Karpas-422 (cell line): Measurements from ENCODE around the gene LIPT2. TPM values are rescaled to one million over a fixed set of nuclear protein-coding genes. Genes with fewer than 3 reads are reported as not detected.
"Not testable (repeated sequence)": the region's sequence is repeated elsewhere in the genome, so short reads cannot be mapped to it uniquely, and the experiment has no call there.

Experiments used
- DNase-seq: peaks from one replicate; pipeline ENCODE4 v3.0.0-alpha.2; 2015
- H2AFZ ChIP-seq: fragments of 200-600 bp; sonication (generic); 2 replicates; pipeline ENCODE4 v1.6.1; 2014; ENCODE audit warnings: antibody characterized with exemption, low read length, mixed read lengths
- H3K27ac ChIP-seq: fragments of 200-600 bp; sonication (generic); 2 replicates; pipeline ENCODE4 v1.5.1; 2014; ENCODE audit warnings: mild to moderate bottlenecking, low read length, moderate library complexity
- H3K27me3 ChIP-seq: fragments of 200-600 bp; sonication (generic); 2 replicates; pipeline ENCODE4 v1.6.1; 2014; ENCODE audit warnings: low read length, mixed read lengths
- H3K36me3 ChIP-seq: fragments of 200-600 bp; sonication (generic); 2 replicates; pipeline ENCODE4 v1.6.1; 2014; ENCODE audit warnings: low read length, mixed read lengths; ENCODE audit not compliant: insufficient read depth
- H3K4me1 ChIP-seq: fragments of 200-600 bp; sonication (generic); 2 replicates; pipeline ENCODE4 v1.6.1; 2014; ENCODE audit warnings: mild to moderate bottlenecking, low read length, mixed read lengths
- H3K4me2 ChIP-seq: fragments of 200-600 bp; sonication (generic); 2 replicates; pipeline ENCODE4 v1.6.1; 2014; ENCODE audit warnings: low read length, low read depth, mild to moderate bottlenecking; ENCODE audit not compliant: poor library complexity, severe bottlenecking
- H3K4me3 ChIP-seq: fragments of 200-600 bp; sonication (generic); 2 replicates; pipeline ENCODE4 v1.5.1; 2014; ENCODE audit warnings: mild to moderate bottlenecking, antibody characterized with exemption, low read length, mixed read lengths
- H3K79me2 ChIP-seq: fragments of 200-600 bp; sonication (generic); 2 replicates; pipeline ENCODE4 v1.6.1; 2014; ENCODE audit warnings: mild to moderate bottlenecking, low read length, mixed read lengths
- H3K9ac ChIP-seq: fragments of 200-600 bp; sonication (generic); 2 replicates; pipeline ENCODE4 v1.6.0; 2014; ENCODE audit warnings: low read length
- H3K9me2 ChIP-seq: fragments of 200-600 bp; sonication (generic), shearing (Covaris generic); replicated peaks from 2 replicates; pipeline ENCODE4 v1.6.0; 2014; ENCODE audit warnings: mild to moderate bottlenecking, low read length, moderate library complexity; ENCODE audit not compliant: insufficient read depth
- H3K9me3 ChIP-seq: fragments of 300-700, 200-600 bp; sonication (generic); 2 replicates; pipeline ENCODE4 v1.6.1; 2014; ENCODE audit warnings: low read length, mixed read lengths
- H4K20me1 ChIP-seq: fragments of 200-600 bp; sonication (generic); 2 replicates; pipeline ENCODE4 v1.6.1; 2014; ENCODE audit warnings: mild to moderate bottlenecking, antibody characterized with exemption, low read length, low read depth; ENCODE audit not compliant: insufficient read depth
- total RNA-seq: library from RNA; depleted of rRNA; stranded (reverse); fragments of >200 nt; shearing (Covaris generic); gene quantifications from 2 replicates; pipeline ENCODE4 v1.2.3, GENCODE V29; 2014; ENCODE audit warnings: low replicate concordance; rRNA removed

LIPT2 gene
- total RNA-seq, result 5.9 and 9.8 TPM in 2 replicates

DNA sequence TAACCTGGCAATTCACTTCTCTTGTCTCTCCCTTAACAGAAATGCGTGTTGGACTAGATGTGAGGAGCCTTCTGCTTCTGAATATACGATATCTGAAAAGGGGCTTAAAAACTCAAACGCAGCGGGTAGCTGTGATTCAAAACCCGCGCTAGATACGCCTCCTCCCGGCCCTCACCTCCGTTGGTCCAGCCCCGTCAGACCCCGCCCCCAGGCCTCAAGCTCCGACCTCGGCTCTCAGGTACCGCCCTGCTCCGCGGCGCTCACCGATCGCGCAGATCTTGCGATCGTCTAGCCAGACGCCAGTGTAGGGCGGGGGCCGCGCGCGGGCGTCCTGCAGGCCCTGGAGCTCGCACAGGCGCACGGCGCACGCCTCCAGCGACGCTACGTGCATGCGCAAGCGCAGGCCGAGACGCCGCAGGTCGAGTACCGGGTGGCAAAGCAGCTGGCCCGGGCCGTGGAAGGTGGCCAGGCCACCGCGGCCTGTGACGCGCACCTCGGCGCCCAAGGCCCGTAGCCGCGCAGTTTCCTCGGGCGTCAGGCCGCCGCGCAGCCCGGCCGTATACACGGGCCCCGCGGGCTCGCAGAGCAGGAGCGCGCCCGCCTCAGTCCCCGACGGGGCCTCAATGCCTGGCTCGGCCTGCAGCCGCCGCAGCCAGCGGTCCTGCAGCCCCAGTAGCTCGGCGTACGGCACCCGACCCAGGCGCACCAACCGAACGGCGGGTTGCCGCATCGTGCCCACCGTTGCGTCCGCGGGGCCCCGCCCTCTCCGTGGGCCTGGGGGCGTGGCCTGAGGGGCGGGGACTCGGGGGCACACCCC is at the start of gene LIPT2:
Gene LIPT2, minus strand, starts transcription at position 751 of the 817 bp plus-strand sequence. Its CDS starts 21 bp downstream, at position 730.
- H3K27ac ChIP-seq, result peak within 1 kb of the TSS; percentile 85
- no peaks in the 10 kb centered on the region for H3K27me3 ChIP-seq
- no peaks in the 10 kb centered on the region for H3K9me2 ChIP-seq
- H3K79me2 ChIP-seq, result 0 out of 2 replicates have a peak, but pooled peaks cover 4% of the 10 kb centered on the region
- peak; percentile 100 for DNase-seq
- no peaks in the 10 kb centered on the region for H3K9me3 ChIP-seq
- H3K9ac ChIP-seq, result peak within 1 kb of the TSS; percentile 98
- H3K4me3 ChIP-seq, result peak within 1 kb of the TSS; percentile 86
- H3K4me1 ChIP-seq, result peaks cover 17% of the 10 kb centered on the region
- peak within 1 kb of the TSS; percentile 77 for H2AFZ ChIP-seq
- H4K20me1 ChIP-seq, result no peaks in the 10 kb centered on the region
- H3K4me2 ChIP-seq, result peak within 1 kb of the TSS; percentile 81
- H3K36me3 ChIP-seq, result 0 out of 2 replicates have a peak, but pooled peaks cover 8% of the 10 kb centered on the region

DNA sequence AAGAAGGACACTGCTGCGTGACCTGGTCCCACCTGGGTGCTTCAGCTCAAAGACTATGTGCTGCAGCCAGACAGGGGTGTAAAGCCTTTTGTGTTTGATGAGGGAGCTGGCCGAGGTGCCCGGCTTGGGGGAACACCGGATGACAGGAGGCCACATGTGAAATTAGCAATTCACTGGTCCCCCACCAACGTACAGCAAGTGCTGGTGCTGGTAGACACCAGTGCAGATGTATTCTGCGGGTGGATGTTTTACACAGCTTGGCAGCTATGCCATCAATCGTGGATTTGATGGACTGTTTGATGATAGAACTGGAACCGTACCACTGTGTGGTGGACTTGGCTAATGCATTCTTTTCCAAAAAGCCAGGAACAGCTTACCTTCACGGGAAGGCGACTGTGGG is 47.9 kb upstream of the LIPT2 start:
- Histone ChIP-seq H3K27ac (no peak overlapping the region), H3K9me3 (no peaks in the 10 kb centered on the region), H3K4me3 (no peak overlapping the region), H3K4me1 (no peaks in the 10 kb centered on the region), H3K9ac (no peak overlapping the region), H3K9me2 (no peaks in the 10 kb centered on the region), H3K36me3 (no peaks in the 10 kb centered on the region), H3K4me2 (no peak overlapping the region), H3K79me2 (no peaks in the 10 kb centered on the region), H4K20me1 (no peaks in the 10 kb centered on the region), H2AFZ (no peak overlapping the region), H3K27me3 (no peaks in the 10 kb centered on the region; the same call in 1 of the 2 replicates)
- DNase-seq, result no peak

DNA sequence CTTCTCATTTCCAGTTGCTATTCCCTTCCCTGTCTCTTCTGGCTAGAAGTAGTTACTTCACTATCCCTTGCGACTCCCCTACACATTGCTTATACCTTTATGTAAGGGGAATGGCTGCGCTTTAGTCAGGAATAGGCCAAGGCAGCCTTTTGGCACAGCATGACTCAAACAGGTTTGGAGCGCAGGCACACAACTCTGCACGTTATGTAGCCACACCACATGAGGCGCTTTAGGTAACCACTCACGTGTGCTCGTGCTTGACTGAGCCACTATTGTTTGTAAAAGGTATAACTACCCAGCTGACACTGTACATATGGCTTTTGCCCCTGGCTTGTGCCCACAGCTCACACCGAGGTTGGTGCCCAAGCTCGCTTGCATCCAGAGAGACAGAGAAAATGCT is 46.7 kb upstream of the LIPT2 start:
- Histone ChIP-seq H3K9ac (no peak overlapping the region), H3K9me3 (no peaks in the 10 kb centered on the region), H3K79me2 (no peaks in the 10 kb centered on the region), H3K4me3 (no peak overlapping the region), H3K9me2 (no peaks in the 10 kb centered on the region), H2AFZ (no peak overlapping the region), H3K27me3 (no peaks in the 10 kb centered on the region; the same call in 1 of the 2 replicates), H4K20me1 (no peaks in the 10 kb centered on the region), H3K27ac (no peak overlapping the region), H3K36me3 (no peaks in the 10 kb centered on the region), H3K4me2 (no peak overlapping the region), H3K4me1 (no peaks in the 10 kb centered on the region)
- DNase-seq, result no peak

DNA sequence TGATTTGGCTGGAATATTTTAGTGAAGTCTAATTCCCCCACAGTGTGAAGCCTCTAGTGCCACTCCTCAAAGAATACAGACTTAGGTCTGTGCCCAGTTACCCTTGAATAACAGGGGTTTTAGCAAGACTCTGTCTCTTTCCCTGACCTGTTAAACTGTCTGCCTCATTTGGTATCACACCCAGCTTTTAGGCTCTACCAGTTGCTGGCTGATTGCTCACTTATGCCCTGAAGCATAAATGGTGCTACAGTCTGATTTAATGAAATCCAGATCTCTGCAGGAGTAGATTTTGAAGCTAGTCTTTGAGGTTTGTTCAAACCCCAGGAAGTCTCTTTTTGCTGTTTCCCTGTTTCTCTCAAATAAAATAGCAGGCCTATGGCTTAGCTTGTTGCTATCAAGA is 45.2 kb upstream of the LIPT2 start:
- no peaks in the 10 kb centered on the region for H3K36me3 ChIP-seq
- H3K9me2 ChIP-seq, result no peaks in the 10 kb centered on the region
- H3K4me1 ChIP-seq, result no peaks in the 10 kb centered on the region
- H3K4me3 ChIP-seq, result no peak overlapping the region
- no peaks in the 10 kb centered on the region for H3K9me3 ChIP-seq
- no peak overlapping the region for H3K27ac ChIP-seq
- no peak overlapping the region for H3K4me2 ChIP-seq
- no peaks in the 10 kb centered on the region for H4K20me1 ChIP-seq
- H3K27me3 ChIP-seq, result no peaks in the 10 kb centered on the region
- no peak overlapping the region for H3K9ac ChIP-seq
- no peaks in the 10 kb centered on the region for H3K79me2 ChIP-seq
- no peak for DNase-seq
- H2AFZ ChIP-seq, result no peak overlapping the region

DNA sequence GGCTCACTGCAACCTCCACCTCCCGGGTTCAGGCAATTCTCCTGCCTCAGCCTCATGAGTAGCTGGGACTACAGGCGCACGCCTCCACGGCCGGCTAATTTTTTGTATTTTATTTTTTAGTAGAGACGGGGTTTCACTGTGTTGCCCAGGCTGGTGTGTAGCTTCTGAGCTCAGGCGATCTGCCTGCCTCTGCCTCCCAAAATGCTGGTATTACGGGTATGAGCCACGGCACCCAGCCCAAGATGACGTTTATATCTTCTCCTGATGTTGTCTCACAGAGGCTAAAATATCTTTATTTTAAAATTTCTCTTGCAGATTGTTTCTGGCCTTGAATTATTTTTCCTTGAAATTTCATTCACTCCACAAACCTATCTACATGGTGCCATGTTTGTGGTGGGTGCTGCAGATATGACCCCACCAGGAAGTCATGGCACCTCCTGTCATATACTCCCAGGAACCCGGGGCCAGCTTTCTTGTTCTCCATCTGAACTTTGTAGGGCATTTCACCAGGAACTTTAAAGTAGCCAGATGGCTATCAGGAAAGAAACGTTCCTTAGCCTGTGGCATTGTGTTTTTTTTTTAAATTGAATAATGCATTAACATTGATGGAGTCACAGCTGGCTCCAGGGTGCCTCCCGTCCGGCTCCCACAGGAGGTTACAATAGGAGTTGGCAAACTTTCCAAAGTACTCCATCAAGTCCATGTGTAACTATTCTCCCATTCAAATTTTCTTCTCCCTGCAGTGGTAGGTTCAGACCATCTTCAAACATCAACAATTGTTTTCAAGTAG is 42.0 kb upstream of the LIPT2 start:
- DNase-seq, result no peak
- H2AFZ ChIP-seq, result no peak overlapping the region
- H3K27me3 ChIP-seq, result no peaks in the 10 kb centered on the region
- H3K27ac ChIP-seq, result no peak overlapping the region
- no peak overlapping the region for H3K9ac ChIP-seq
- H4K20me1 ChIP-seq, result no peaks in the 10 kb centered on the region
- no peaks in the 10 kb centered on the region for H3K79me2 ChIP-seq
- H3K36me3 ChIP-seq, result no peaks in the 10 kb centered on the region
- H3K4me1 ChIP-seq, result no peaks in the 10 kb centered on the region
- no peaks in the 10 kb centered on the region for H3K9me3 ChIP-seq
- H3K4me2 ChIP-seq, result no peak overlapping the region
- no peaks in the 10 kb centered on the region for H3K9me2 ChIP-seq
- H3K4me3 ChIP-seq, result no peak overlapping the region

DNA sequence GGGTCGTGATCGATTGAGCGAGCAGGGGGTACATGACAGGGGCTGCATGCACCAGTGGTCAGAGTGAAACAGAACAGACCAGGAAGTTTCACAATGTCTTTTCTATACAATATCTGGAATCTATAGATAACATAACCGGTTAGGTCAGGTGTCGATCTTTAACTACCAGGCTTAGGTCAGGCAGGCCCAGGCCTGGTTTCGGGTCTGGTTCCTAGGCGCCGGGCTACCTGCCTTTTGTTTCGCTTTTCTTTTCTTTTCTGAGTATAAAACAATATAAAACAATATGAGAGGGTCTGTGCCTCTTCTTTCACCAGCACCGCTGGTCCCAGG is 41.4 kb upstream of the LIPT2 start:
- not testable (repeated sequence) for DNase-seq, H3K4me2 ChIP-seq, H3K79me2 ChIP-seq, H3K9me2 ChIP-seq, H2AFZ ChIP-seq, H3K4me1 ChIP-seq, H3K9me3 ChIP-seq, H3K9ac ChIP-seq, H3K4me3 ChIP-seq, H3K27me3 ChIP-seq, H4K20me1 ChIP-seq, H3K27ac ChIP-seq, H3K36me3 ChIP-seq

DNA sequence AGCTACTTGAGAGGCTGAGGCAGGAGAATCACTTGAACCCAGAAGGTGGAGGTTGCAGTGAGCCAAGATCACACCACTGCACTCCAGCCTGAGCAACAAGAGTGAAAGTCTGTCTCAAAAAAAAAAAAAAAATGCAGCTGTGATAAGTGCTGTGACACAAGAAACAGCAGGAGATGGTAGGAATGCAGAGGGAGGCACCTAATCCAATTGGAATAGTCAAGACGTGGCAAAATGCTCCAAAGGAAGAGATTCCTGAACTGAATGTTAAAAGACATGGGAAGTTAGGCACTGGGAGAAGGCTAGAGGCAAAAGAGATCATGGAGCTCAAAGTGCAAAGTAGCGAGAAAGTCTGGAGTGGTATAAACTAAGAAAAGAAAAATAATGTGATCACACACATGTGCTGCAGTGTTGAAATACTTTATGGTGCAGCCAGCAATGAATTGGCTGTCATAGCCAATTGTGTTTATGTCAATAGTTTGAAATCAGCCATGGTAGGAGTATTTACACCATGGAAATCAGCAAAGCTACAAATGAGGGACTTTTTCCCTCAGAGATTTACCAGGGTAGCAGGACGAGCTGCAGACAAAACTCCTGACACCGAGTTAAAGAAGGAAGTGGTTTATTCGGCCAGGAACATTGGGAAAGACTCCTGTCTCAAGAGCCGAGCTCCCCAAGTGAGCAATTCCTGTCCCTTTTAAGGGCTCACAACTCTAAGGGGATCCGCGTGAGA is 40.9 kb upstream of the LIPT2 start:
- no peaks in the 10 kb centered on the region for H3K9me3 ChIP-seq
- no peak overlapping the region for H2AFZ ChIP-seq
- H4K20me1 ChIP-seq, result no peaks in the 10 kb centered on the region
- no peaks in the 10 kb centered on the region for H3K4me1 ChIP-seq
- H3K4me3 ChIP-seq, result no peak overlapping the region
- no peak for DNase-seq
- H3K27ac ChIP-seq, result no peak overlapping the region
- no peaks in the 10 kb centered on the region for H3K9me2 ChIP-seq
- no peaks in the 10 kb centered on the region for H3K79me2 ChIP-seq
- no peak overlapping the region for H3K9ac ChIP-seq
- no peaks in the 10 kb centered on the region for H3K36me3 ChIP-seq
- no peak overlapping the region for H3K4me2 ChIP-seq
- no peaks in the 10 kb centered on the region for H3K27me3 ChIP-seq

DNA sequence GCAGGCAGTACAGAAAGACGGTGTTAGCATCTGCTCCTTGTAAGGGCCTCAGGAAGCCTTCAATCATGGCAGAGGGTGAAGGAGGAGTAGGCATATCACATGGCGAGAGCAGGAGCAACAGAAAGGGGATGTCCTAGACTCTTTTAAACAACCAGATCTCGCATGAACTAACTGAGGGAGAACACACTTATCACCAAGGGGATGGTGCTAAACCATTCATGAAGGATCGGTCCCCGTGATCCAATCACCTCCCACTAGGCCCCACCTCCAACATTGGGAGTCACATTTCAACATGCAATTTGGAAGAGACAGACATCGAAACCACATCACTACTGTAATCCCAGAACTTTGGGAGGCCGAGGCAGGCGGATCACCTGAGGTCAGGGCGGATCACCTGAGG is 39.9 kb upstream of the LIPT2 start:
- Histone ChIP-seq H3K9me2 (no peaks in the 10 kb centered on the region), H3K36me3 (no peaks in the 10 kb centered on the region), H3K79me2 (no peaks in the 10 kb centered on the region), H3K4me3 (no peak overlapping the region), H3K27me3 (no peaks in the 10 kb centered on the region), H3K4me2 (no peak overlapping the region), H3K27ac (no peak overlapping the region), H3K9me3 (no peaks in the 10 kb centered on the region), H4K20me1 (no peaks in the 10 kb centered on the region), H3K9ac (no peak overlapping the region), H3K4me1 (no peaks in the 10 kb centered on the region), H2AFZ (no peak overlapping the region)
- no peak for DNase-seq
